ENCODE measurements around the gene LMF2.

- no peak for TF ChIP-seq CTCF (IDR thresholded peaks at IDR 0.05; ENCODE audit: insufficient read depth, low read length, poor library complexity, severe bottlenecking)
- no peak for TF ChIP-seq EZH2phosphoT487 (conservative IDR thresholded peaks at IDR 0.05; ENCODE audit: low read length)
These were observed 47.9 kb downstream of the LMF2 start for GRCh38 chr22:50459496-50460140.
